HG02623 (cell line): ENCODE results near the gene HSD17B1.

Experiments used
- ATAC-seq: cut with Tn5 transposase; IDR thresholded peaks from one replicate; pipeline ENCODE4 v1.9.1; 2021; ENCODE audit warnings: moderate library complexity; ENCODE audit not compliant: unreplicated experiment

HSD17B1 gene

DNA sequence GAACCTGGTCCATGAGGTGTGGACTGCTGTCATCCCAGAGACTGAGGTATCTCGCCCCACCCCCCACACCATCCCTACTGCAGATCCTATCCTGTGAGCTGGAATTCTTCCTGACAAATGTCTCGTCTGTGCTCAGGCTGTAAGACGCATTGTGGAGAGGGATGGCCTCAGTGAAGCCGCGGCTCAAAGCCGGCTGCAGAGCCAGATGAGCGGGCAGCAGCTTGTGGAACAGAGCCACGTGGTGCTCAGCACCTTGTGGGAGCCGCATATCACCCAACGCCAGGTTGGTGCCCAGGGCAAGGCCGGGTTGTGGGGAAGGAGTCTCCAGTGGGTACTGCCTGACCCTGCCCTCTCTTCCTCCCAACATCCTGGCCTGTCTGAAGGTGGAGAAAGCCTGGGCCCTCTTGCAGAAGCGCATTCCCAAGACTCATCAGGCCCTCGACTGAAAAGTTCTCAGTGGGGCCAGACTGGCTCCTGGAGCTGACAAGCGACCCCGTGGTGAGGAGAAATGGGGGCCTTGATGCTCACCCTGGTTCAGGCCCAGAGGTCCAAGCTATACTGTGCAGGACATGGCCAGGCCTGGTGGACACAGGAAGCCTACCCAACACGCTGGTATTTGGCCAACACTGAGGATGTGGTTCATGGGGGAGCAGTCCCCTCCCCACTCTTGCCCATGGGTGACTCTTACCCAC is 12.9 kb downstream of the HSD17B1 start:
- no peak for ATAC-seq

- no peak for ATAC-seq
Measured at GRCh38 chr17:42566215-42566882, 13.6 kb downstream of the HSD17B1 start.

GRCh38 chr17:42566883-42567573 is 14.3 kb downstream of the HSD17B1 start, which contains the start of gene MLX:
TSS of gene MLX (plus strand) at chr17:42567100. CDS start at chr17:42567125, 25 bp downstream.
- ATAC-seq, result no peak

GRCh38 chr17:42568341-42569111 is 15.8 kb downstream of the HSD17B1 start:
- no peak for ATAC-seq

DNA sequence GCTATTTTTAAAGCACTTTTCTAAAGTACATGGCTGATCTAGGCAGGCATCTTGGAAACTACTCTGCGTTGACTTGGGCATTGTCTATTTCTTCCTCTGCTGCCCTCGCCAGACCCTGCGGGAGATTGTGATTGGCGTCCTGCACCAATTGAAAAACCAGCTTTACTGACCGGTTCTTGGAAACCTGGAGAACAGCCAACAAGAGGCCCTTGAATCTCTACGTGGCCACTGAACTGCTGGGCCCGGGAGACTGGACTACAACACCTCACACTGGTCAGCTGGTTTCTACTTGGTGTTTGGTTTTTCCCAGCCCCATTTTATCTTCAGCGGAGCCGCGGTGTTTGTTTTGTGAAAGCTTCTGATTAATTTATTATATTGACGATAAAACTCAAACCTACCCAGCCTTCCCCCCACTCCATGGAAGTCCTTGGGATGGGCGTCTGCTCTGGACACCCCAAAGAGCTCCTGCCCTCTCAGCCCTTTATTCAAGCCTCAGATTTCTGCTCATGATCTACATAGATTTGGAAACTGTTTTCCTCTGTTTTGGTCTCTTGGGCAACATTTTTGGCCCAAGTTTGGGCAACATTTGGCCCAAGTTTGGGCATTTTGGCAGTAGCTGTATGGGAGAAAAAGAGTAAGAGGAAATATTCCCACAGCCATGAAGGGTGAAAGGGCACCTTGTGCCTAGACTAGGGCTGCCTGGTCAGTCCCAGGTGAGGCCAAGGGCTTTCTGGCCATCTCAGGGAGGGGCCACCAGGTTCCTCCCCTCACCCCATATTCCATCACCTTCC is 18.9 kb downstream of the HSD17B1 start:
- ATAC-seq, result no peak

- no peak for ATAC-seq
Measured at GRCh38 chr17:42573095-42573494, 20.4 kb downstream of the HSD17B1 start.

GRCh38 chr17:42574463-42574862 is 21.7 kb downstream of the HSD17B1 start:
- ATAC-seq, result no peak

DNA sequence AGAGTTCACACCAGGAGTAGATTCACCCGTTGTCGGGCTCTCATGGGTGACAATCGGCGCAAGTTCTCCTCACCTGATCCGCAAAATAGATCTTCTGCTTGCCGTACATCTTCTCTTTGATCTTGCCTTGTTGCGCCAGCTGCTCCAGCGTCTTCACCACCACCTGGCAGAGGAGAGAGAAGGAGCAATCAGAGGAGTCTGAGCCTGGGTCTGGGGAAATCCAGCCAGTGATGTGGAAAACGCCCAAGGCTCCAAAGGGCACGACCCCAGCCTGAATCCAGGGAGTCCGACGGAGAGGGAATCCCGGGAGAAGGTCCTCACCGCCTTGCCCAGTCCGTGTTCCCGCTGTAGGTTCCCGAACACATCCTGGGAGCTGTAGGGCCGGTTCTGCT is 24.4 kb downstream of the HSD17B1 start:
- no peak for ATAC-seq

- ATAC-seq, result peak; percentile 73
Measured at GRCh38 chr17:42577532-42578281, 25.0 kb downstream of the HSD17B1 start, which contains the start of gene PSMC3IP. TSS of gene PSMC3IP (minus strand) at chr17:42577729. CDS start at chr17:42577686, 43 bp downstream.

- ATAC-seq, result peak; percentile 49
Measured at GRCh38 chr17:42578282-42578869, 25.7 kb downstream of the HSD17B1 start.

DNA sequence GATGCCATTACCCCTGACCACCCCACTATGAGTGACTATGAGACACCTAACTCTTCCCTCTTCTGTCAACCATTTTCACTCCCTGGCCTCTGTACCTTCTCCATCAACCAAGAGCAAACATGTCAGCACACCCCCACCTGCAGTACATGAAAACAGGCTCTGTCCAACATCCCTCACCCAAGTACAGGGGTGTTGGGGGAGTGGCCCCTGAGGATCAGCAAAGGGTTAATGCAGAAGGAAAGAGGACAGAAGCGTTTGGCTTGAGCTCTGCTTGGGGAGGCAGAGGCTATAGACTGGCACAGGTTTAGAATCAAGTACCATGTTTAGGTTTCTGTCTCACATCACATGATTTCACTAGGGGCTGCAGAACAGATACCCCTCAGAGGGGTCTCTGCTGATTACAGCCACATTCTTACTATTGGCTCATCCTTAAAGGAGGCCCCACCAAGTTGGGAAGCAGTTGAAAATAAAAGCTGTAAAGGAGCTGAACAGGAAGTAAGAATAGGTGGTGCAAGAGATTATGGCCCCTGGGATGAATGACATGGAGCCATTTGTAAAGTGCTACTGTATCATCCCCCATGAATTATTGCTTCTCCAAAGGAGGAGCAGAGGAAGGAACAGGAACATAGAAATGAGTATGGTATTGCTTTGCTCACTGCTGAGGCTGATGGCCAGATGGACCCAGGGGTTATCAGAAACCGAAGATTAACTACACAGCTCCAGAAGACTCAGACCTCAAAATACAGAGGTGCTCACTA is 27.2 kb downstream of the HSD17B1 start:
- ATAC-seq, result no peak

DNA sequence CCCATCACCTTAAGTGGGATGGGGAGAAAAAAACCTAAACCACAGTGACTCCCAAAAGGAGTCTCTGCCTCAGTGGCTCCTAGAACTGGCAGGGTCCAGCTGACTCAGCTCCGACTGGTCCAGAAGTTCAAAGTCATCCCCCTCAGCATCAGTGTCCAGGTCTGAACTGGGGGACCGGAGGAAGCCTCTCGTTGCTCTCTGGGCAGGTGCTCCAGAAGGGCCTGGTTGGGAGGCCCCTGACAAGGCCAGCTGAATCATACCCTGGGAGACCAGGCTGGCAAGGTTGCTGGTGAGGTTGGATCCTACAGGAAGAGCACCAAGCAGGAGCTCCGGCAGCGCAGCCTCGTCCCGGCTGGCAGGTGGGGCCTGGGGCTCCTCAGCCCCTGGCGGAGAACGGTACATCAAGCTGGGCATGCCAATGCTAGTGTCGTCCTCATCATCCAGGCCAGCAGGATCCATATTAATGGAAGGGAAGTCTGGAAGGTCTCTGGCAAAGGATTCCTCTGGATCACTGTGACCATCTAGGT is 29.1 kb downstream of the HSD17B1 start:
- no peak for ATAC-seq

- no peak for ATAC-seq
Measured at GRCh38 chr17:42584880-42585279, 32.2 kb downstream of the HSD17B1 start.

DNA sequence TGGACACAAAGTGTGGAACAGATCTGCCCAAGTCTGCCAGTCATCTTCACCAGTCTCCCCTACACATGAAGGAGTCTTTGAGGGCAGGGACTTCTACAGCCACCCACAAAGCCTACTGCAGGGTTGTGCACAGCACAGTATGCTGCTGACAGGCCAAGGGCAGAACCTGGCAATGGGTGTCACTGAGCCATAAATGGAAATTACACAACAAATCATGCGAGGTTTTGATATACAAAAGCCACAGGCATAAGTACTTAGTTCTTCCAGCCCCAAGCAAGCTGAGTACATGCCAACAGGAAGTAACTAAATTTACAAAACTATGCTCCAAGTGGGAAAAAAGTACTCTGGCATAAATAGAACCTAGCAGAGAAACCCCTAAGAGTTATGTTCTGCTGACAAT is 32.6 kb downstream of the HSD17B1 start:
- ATAC-seq, result no peak

DNA sequence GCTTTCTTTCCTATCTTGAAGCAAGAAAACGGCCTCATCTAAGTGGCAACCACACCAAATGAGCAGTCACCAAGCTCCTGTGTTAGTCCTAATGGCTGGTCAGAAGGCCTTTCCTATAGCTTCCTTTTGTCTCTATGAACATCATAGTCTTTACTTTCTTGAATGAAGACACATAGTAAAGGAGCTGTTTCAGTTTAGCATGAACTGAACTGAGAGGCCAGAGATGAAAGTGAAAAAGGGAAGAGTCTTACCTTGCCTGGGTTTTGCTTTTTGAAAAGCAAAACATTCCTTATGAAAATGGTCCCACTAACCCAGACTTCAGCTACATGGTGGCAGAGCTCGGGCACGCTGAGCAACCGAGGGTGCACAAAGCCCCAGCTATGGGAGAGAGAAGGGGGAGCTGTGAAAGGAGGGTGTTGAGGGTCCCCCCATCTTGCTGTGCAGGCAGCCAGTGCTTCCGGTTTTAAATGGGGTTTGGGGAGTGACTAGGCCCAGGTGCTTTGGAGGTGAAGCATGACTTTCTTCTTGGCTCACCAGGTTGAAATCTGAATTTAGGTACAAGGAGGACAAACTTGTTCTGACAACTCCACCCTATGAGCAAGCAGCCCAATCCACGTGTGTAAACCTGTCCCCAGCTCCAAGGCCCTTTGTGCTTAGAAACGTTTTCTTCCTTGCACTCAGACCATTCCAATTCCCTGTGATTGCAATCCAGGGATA is 33.9 kb downstream of the HSD17B1 start:
- no peak for ATAC-seq

DNA sequence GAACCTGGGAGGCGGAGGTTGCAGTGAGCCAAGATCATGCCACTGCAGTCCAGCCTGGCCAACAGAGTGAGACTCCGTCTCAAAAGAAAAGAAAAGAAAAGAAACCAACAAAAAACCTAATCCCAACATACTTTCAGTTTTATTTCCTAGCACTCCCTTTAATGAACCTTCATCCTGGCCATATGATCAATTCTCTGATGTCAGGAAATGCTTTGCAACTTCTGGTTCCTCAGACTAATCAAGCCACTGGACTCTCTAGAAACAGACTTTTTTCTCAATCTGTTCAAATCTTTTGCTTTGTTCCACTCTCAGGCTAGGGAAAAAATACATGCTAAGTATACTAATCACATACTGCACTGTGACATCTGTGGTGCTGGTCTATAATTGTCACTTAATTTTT is 38.2 kb downstream of the HSD17B1 start:
- ATAC-seq, result no peak

- ATAC-seq, result no peak
Measured at GRCh38 chr17:42591411-42591810, 38.7 kb downstream of the HSD17B1 start.

DNA sequence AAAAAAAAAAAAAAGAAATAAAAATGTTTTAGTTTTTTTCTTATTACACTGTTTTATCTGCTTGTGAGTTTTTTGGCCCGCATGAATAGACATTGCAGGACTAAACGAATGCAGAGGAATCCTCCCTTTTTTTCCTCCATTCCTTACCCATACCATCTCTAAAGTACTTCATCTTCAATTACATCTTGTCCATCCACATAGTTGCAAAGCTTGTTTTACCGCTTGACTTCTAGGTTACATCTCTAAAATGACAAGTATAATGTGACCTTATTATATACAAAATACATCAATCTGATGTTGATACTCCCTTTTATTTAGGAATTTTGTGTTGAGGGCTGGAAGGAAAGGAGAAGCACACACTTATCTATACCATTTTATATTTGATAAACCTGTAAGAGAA is 43.7 kb downstream of the HSD17B1 start:
- no peak for ATAC-seq
